SK-MEL-5 (cell line): Measurements from ENCODE around the gene TMEM164. TPM values are rescaled to one million over a fixed set of nuclear protein-coding genes. Genes with fewer than 3 reads are reported as not detected.
A peak's percentile ranks its signal among the peaks of the same experiment; 100 is the strongest.
"Not testable (repeated sequence)": the region's sequence is repeated elsewhere in the genome, so short reads cannot be mapped to it uniquely, and the experiment has no call there.

Source experiments
- DNase-seq: peaks from one replicate; pipeline ENCODE4 v3.0.0-alpha.2; 2016; ENCODE audit warnings: low read depth, low spot score
- in situ Hi-C: cut with HindIII; loops from 2 replicates; pipeline ENCODE4 v1.10.0; 2016; ENCODE audit warnings: low sequenced_read_pairs, high pct_unique_total_duplicates, low pct_unique_long_range_greater_than_20kb
- total RNA-seq: library from RNA; depleted of rRNA; stranded (reverse); fragments of >200 nt; shearing (Covaris generic); gene quantifications from 2 replicates; pipeline ENCODE4 v1.2.3, GENCODE V29; 2014

The TMEM164 gene
- total RNA-seq, 1 experiment from 2014 or later = 19.5 TPM

DNA sequence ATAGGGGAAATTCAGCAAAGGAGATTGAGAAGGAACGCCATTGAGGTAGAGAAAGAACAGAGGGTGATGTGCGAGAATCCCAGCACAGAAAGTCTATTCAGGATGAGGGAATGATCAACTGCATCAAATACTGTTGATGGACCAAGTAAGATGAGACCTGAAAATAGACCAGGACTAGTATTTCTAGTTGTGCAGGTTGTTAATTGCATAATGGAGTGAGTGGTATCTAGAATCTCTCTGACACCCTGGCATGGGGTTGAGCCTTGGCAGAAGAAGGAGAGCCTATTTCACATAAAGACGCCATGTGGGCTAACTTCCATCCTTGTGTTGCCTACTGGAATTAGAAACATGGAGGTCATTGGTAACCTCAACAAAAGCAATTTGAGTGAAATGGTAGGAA, 135.6 kb downstream of the TMEM164 start:
- DNase-seq = no peak
- in situ Hi-C loops = no loop called here

DNA sequence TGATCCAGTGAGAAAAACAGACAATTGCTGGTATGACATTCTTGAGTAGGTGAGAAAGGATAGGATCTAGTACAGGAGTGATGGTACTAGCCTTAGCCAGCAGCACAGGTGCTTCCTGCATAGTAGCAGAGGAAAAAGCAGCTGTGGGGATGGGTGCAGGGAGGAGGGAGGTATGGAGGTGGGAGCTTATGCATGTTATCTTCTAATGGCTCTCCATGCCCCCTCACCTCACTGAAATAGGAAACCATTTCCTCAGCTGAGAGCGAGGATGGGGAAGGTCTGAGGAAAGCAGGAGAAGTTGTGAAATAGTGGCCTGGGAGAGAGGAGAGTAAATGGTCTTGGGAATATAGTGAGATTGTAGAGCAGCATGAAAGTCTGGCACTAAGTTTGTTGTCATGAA, 136.3 kb downstream of the TMEM164 start:
- in situ Hi-C loops = no loop called here

DNA sequence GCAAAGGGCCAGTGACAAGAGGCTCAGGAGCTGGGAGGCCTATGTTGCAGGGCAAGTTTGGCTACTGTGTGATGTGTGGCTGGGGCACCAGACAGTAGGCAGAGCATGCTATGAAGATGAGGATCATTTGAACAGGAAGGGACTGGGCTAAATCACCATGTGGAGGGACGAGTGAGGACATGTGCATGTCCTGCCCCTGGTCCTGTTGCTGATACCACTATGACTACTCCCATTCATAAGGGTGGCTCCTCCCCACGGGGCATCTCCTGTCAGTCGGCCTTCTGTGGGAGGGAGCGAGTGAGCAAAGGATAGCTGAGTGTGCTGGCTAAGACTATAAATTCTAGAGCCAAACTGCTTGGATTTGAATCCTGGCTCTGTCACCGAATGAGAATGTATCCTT, 139.2 kb downstream of the TMEM164 start:
- in situ Hi-C loops = no loop called here
- DNase-seq = peak; percentile 59

More for the DNA sequence above, 136.3 kb downstream of the TMEM164 start:
- DNase-seq = no peak

DNA sequence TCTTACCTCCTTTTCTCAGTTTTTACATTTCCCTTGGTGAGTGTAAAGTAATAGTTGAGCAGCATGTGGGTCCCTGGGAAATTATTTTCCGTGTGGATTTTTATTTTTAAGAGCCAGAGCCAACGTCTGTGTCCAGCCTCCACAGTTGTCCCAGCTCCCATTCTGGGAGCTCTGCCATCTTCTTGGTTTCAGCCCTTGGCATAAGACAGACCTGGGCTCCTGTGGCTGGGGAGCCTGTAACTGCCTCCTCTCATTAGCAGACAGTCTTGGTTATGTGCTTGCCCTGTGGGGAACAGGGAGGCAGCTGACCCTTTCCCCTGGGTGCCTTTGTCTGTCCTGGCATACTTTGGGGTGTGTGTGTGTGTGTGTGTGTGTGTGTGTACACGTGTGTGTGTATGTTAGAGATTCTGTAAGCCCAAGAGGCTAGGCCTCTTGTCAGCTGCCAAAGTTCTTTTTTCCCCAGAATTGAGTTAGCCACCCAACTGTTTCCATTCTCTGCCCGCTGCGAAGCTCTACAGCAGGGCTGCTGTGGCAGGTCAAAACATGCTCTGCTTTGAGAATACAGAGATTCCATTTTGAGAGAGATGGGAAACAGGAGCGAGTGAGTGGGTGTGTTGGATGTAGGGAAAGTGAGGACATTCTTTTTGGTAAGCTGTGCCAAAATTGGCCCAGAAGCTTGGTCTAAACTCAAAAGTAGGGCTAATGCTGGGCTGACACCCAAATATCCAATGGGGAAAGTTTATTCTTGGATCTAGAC, 140.7 kb downstream of the TMEM164 start:
- in situ Hi-C loops = no loop called here
- no peak for DNase-seq

- DNase-seq = no peak
- in situ Hi-C loops = no loop called here
Observed at GRCh38 chrX:110145311-110145710, 142.4 kb downstream of the TMEM164 start.

DNA sequence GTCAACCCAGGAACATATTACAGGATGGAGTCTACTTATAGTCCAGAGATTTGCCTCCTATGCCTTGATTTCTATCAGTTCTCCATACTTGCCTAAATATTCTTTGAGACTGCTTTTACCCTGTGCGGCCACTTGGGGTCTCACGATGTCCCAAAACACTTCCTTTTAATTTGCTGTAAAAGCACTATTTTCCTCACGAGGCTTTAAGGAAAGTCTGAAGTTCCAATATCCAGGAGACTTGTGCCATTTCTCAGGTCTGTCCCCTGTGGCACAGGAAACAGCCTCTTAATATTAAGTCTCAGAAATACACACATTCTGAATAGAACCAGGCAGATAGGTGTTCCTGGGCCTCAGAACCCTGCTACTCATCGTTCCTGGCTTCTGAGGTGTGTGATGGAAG, 142.9 kb downstream of the TMEM164 start:
- peak; percentile 52 for DNase-seq
- in situ Hi-C loops = no loop called here

GRCh38 chrX:110146521-110146920, 143.6 kb downstream of the TMEM164 start:
- peak; percentile 67 for DNase-seq
- in situ Hi-C loops = no loop called here

DNA sequence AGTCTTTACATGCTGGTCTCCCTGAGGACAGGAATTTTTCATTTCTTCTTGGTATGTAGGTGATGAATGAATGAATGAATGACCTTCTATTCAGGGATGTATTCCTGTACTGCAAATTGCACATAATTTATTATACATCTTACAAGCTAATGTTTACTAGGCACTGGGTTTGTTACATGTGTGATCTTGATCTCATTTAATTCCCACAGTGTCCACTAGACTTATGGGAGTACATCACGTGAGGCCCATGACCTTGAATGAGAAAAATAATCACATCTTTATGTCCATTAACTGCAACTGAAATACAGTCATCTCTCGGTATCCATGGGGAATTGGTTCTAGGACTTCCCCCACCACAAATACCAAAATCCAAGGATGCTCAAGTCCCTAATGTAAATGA, 150.3 kb downstream of the TMEM164 start:
- in situ Hi-C loops = no loop called here
- no peak for DNase-seq

GRCh38 chrX:110153896-110154295, 151.0 kb downstream of the TMEM164 start:
- in situ Hi-C loops = no loop called here
- no peak for DNase-seq

GRCh38 chrX:110154328-110154727, 151.4 kb downstream of the TMEM164 start:
- in situ Hi-C loops = not testable (repeated sequence)

GRCh38 chrX:110155759-110156158, 152.8 kb downstream of the TMEM164 start:
- no peak for DNase-seq
- in situ Hi-C loops = no loop called here

More at GRCh38 chrX:110154328-110154727, 151.4 kb downstream of the TMEM164 start:
- DNase-seq = not testable (repeated sequence)

GRCh38 chrX:110156167-110156754, 153.3 kb downstream of the TMEM164 start:
- DNase-seq = no peak
- in situ Hi-C loops = no loop called here

DNA sequence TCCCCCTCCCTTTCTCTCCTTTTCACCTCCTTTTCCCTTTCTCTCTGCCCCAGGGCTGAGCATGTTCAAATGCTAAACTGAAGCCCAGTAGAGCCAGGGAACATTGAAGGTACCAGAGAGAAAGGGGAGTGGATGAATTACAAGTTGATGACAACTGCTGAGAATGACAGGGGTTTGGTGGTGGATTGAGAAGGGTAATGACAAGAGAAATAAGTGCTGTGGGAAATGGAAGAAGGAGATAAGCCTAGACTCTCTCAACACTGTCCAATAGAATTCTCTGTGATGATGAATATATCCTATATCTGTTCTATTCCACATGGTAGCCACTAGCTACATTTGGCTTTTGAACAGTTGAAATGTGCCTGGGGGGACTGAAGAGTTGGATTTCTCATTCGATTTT, 154.5 kb downstream of the TMEM164 start:
- no peak for DNase-seq
- in situ Hi-C loops = no loop called here

GRCh38 chrX:110159235-110159634, 156.3 kb downstream of the TMEM164 start:
- DNase-seq = no peak
- in situ Hi-C loops = no loop called here

DNA sequence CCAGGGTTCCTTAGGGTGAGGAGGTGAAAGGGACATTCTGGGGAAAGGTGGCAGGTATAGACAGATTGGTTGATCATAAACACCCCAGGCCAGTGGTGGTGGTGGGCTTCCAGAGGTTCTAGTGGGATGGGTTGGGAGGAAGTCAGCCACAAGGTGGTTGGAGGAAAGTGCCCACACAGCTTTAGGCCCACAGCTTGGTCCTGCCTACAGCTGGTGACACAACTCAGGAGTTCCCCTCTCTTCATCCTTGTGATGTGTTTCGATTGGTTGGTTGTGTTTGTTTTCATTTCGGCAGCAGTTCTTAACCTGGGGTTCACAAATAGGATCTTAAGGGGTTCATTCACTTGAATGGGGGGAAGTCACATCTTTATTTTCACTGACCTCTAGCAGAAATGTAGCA, 157.0 kb downstream of the TMEM164 start:
- in situ Hi-C loops = no loop called here
- DNase-seq = no peak

- no peak for DNase-seq
- in situ Hi-C loops = no loop called here
Observed at GRCh38 chrX:110161361-110161686, 158.4 kb downstream of the TMEM164 start.

GRCh38 chrX:110162131-110162530, 159.2 kb downstream of the TMEM164 start:
- in situ Hi-C loops = no loop called here
- DNase-seq = no peak

- in situ Hi-C loops = no loop called here
- no peak for DNase-seq
Observed at GRCh38 chrX:110162867-110163266, 160.0 kb downstream of the TMEM164 start.

GRCh38 chrX:110163488-110163887, 160.6 kb downstream of the TMEM164 start:
- DNase-seq = no peak
- in situ Hi-C loops = no loop called here
